SH-SY5Y (cell line): ENCODE measurements around the gene ABLIM2.

Experiments
- GATA2 ChIP-seq: IDR thresholded peaks from 2 replicates; pipeline ENCODE4 v1.6.1; 2011; ENCODE audit warnings: mild to moderate bottlenecking, low read depth, low read length
- GATA3 ChIP-seq: IDR thresholded peaks from 2 replicates; pipeline ENCODE4 v1.6.1; 2011; ENCODE audit warnings: low read depth, mild to moderate bottlenecking, low read length, moderate library complexity

GRCh38 chr4:8038719-8039251, 119.8 kb downstream of the ABLIM2 start:
- TF ChIP-seq GATA2: peak; percentile 31; the same call in 1 of the 2 replicates
- TF ChIP-seq GATA3: no peak
